ENCODE results near the gene COL15A1.
A peak's percentile ranks its signal among the peaks of the same experiment; 100 is the strongest.

COL15A1 gene

GRCh38 chr9:99103054-99103895 is 159.6 kb downstream of the COL15A1 start:
- Histone ChIP-seq H3K27me3 (ENCODE audit: control insufficient read depth in 5 of 5, insufficient read depth in 4 of 5, low read length in 5 of 5) (no peaks in the 10 kb centered on the region), H3K36me3 (ENCODE audit: control insufficient read depth in 5 of 5, insufficient read depth in 5 of 5, low read length in 5 of 5) (no peaks in the 10 kb centered on the region), H3K4me1 (ENCODE audit: control insufficient read depth in 5 of 5, insufficient read depth in 5 of 5, low read length in 5 of 5) (peaks cover 3 to 44% (median 37%) of the 10 kb centered on the region in 5 donors), H3K27ac (ENCODE audit: low read depth, low read length) (peak overlapping the region; percentile 86), H3K9ac (ENCODE audit: low read length in 5 of 5) (peak overlapping the region in 2 of 5 donors; percentile 83 to 84), H3K4me3 (ENCODE audit: low read depth in 1 of 5, low read length in 5 of 5) (peak overlapping the region in 3 of 5 donors; percentile 84 to 85 (median 85)), H3K9me3 (ENCODE audit: control insufficient read depth in 5 of 5, low read length in 5 of 5) (no peaks in the 10 kb centered on the region)

GRCh38 chr9:99103901-99104458 is 160.3 kb downstream of the COL15A1 start:
- Histone ChIP-seq H3K9ac (ENCODE audit: low read length in 5 of 5) (peak overlapping the region; percentile 70 to 84 (median 79)), H3K27ac (ENCODE audit: low read depth, low read length) (peak overlapping the region; percentile 86), H3K9me3 (ENCODE audit: control insufficient read depth in 5 of 5, low read length in 5 of 5) (no peaks in the 10 kb centered on the region), H3K36me3 (ENCODE audit: control insufficient read depth in 5 of 5, insufficient read depth in 5 of 5, low read length in 5 of 5) (no peaks in the 10 kb centered on the region), H3K4me1 (ENCODE audit: control insufficient read depth in 5 of 5, insufficient read depth in 5 of 5, low read length in 5 of 5) (peaks cover 3 to 46% (median 44%) of the 10 kb centered on the region in 5 donors), H3K27me3 (ENCODE audit: control insufficient read depth in 5 of 5, insufficient read depth in 4 of 5, low read length in 5 of 5) (no peaks in the 10 kb centered on the region), H3K4me3 (ENCODE audit: low read depth in 1 of 5, low read length in 5 of 5) (peak overlapping the region; percentile 84 to 85 (median 84))

- Histone ChIP-seq H3K27ac (ENCODE audit: low read depth, low read length) (peak within 1 kb of the TSS; percentile 86), H3K9me3 (ENCODE audit: control insufficient read depth in 5 of 5, low read length in 5 of 5) (no peaks in the 10 kb centered on the region), H3K36me3 (ENCODE audit: control insufficient read depth in 5 of 5, insufficient read depth in 5 of 5, low read length in 5 of 5) (no peaks in the 10 kb centered on the region), H3K4me1 (ENCODE audit: control insufficient read depth in 5 of 5, insufficient read depth in 5 of 5, low read length in 5 of 5) (peaks cover 3 to 51% (median 50%) of the 10 kb centered on the region in 5 donors), H3K27me3 (ENCODE audit: control insufficient read depth in 5 of 5, insufficient read depth in 4 of 5, low read length in 5 of 5) (no peaks in the 10 kb centered on the region), H3K4me3 (ENCODE audit: low read depth in 1 of 5, low read length in 5 of 5) (peak within 1 kb of the TSS; percentile 84 to 92 (median 85)), H3K9ac (ENCODE audit: low read length in 5 of 5) (peak within 1 kb of the TSS; percentile 70 to 87 (median 84))
Measured at GRCh38 chr9:99104459-99105151, 160.9 kb downstream of the COL15A1 start, which contains the start of gene TGFBR1. Gene TGFBR1 (plus strand): TSS chr9:99105113. CDS start chr9:99105206, 93 bp downstream.

DNA sequence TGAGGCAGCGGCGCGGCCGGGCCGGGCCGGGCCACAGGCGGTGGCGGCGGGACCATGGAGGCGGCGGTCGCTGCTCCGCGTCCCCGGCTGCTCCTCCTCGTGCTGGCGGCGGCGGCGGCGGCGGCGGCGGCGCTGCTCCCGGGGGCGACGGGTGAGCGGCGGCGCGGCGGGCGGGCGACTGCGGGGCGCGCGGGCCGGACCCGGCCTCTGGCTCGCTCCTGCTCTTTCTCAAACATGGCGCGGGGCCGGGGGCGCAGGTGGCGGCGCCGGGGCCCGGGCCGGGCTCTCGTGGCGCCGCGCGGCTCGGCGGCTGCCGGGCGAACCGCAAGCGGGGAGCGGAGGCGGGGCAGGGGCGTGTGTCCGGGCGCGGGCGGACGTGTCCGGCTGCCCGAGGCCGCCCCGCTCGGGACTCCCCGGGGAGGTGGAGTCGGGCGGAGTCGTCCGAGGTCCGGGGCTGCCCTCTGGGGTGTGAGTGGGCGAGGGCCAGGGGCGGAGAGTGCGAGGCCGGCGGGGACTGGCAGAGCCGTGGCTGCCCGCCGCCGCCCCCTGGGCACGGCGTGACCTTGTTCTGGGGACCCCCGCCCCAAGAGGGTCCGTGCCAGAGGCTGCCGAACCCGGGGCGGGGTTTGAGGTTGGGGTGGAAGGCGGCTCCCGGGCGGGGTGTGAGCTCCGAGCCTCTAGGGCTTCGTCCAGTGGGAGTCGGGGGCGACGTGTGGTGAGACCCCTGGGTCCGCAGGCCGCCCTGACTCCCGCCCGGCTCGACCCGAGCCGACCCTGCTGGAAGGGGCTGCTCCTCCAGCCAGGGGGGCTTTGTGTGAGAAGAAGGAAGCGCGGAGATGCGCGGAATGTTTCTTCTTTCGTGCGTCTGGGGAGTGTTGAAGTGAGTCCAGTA is 161.7 kb downstream of the COL15A1 start:
- no peaks in the 10 kb centered on the region for H3K27me3 ChIP-seq (ENCODE audit: control insufficient read depth in 5 of 5, insufficient read depth in 4 of 5, low read length in 5 of 5)
- H3K9ac ChIP-seq (ENCODE audit: low read length in 5 of 5) = peak overlapping the region; percentile 31 to 87 (median 82)
- no peaks in the 10 kb centered on the region for H3K9me3 ChIP-seq (ENCODE audit: control insufficient read depth in 5 of 5, low read length in 5 of 5)
- H3K4me3 ChIP-seq (ENCODE audit: low read depth in 1 of 5, low read length in 5 of 5) = peak overlapping the region; percentile 73 to 92 (median 81)
- no peaks in the 10 kb centered on the region for H3K36me3 ChIP-seq (ENCODE audit: control insufficient read depth in 5 of 5, insufficient read depth in 5 of 5, low read length in 5 of 5)
- peaks cover 3 to 53% (median 50%) of the 10 kb centered on the region in 5 donors for H3K4me1 ChIP-seq (ENCODE audit: control insufficient read depth in 5 of 5, insufficient read depth in 5 of 5, low read length in 5 of 5)
- peak overlapping the region; percentile 81 for H3K27ac ChIP-seq (ENCODE audit: low read depth, low read length)

GRCh38 chr9:99106044-99106375 is 162.3 kb downstream of the COL15A1 start:
- Histone ChIP-seq H3K27ac (ENCODE audit: low read depth, low read length) (peak overlapping the region; percentile 81), H3K36me3 (ENCODE audit: control insufficient read depth in 5 of 5, insufficient read depth in 5 of 5, low read length in 5 of 5) (no peaks in the 10 kb centered on the region), H3K27me3 (ENCODE audit: control insufficient read depth in 5 of 5, insufficient read depth in 4 of 5, low read length in 5 of 5) (no peaks in the 10 kb centered on the region), H3K4me1 (ENCODE audit: control insufficient read depth in 5 of 5, insufficient read depth in 5 of 5, low read length in 5 of 5) (peaks cover 3 to 53% (median 50%) of the 10 kb centered on the region in 5 donors), H3K9me3 (ENCODE audit: control insufficient read depth in 5 of 5, low read length in 5 of 5) (no peaks in the 10 kb centered on the region), H3K4me3 (ENCODE audit: low read depth in 1 of 5, low read length in 5 of 5) (peak overlapping the region; percentile 73 to 92 (median 78)), H3K9ac (ENCODE audit: low read length in 5 of 5) (peak overlapping the region; percentile 31 to 87 (median 82))

GRCh38 chr9:99107421-99107820 is 163.7 kb downstream of the COL15A1 start:
- H3K4me1 ChIP-seq (ENCODE audit: control insufficient read depth in 5 of 5, insufficient read depth in 5 of 5, low read length in 5 of 5) = peaks cover 3 to 59% (median 57%) of the 10 kb centered on the region in 5 donors
- peak overlapping the region in 1 of 5 donors; percentile 44 for H3K9ac ChIP-seq (ENCODE audit: low read length in 5 of 5)
- no peaks in the 10 kb centered on the region for H3K27me3 ChIP-seq (ENCODE audit: control insufficient read depth in 5 of 5, insufficient read depth in 4 of 5, low read length in 5 of 5)
- no peaks in the 10 kb centered on the region for H3K9me3 ChIP-seq (ENCODE audit: control insufficient read depth in 5 of 5, low read length in 5 of 5)
- H3K36me3 ChIP-seq (ENCODE audit: control insufficient read depth in 5 of 5, insufficient read depth in 5 of 5, low read length in 5 of 5) = no peaks in the 10 kb centered on the region
- peak overlapping the region in 2 of 5 donors; percentile 9 to 81 for H3K4me3 ChIP-seq (ENCODE audit: low read depth in 1 of 5, low read length in 5 of 5)
- no peak overlapping the region for H3K27ac ChIP-seq (ENCODE audit: low read depth, low read length)

DNA sequence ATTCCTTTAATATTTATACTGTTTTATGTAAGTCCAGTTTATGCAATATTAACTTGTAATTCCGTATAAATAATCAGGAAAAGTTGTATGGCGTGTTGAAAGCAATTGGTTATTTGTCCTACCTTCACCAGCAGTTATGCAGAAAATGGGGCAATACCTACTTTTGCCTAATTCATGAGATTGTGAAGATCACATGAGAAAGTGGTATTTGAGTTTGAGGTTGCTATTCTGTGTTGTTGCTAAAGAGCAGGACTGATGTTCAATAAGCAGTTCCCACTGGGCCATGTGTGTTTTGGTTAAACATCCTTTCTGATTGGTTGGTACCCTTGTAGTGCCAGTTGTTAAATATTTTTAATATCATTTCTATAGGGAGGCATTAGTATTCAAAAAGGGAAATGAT is 164.4 kb downstream of the COL15A1 start:
- Histone ChIP-seq H3K9me3 (ENCODE audit: control insufficient read depth in 5 of 5, low read length in 5 of 5) (no peaks in the 10 kb centered on the region), H3K27ac (ENCODE audit: low read depth, low read length) (no peak overlapping the region), H3K9ac (ENCODE audit: low read length in 5 of 5) (peak overlapping the region in 2 of 5 donors; percentile 28 to 44), H3K4me3 (ENCODE audit: low read depth in 1 of 5, low read length in 5 of 5) (no peak overlapping the region), H3K36me3 (ENCODE audit: control insufficient read depth in 5 of 5, insufficient read depth in 5 of 5, low read length in 5 of 5) (no peaks in the 10 kb centered on the region), H3K4me1 (ENCODE audit: control insufficient read depth in 5 of 5, insufficient read depth in 5 of 5, low read length in 5 of 5) (peaks cover 3 to 65% (median 60%) of the 10 kb centered on the region in 5 donors), H3K27me3 (ENCODE audit: control insufficient read depth in 5 of 5, insufficient read depth in 4 of 5, low read length in 5 of 5) (no peaks in the 10 kb centered on the region)

DNA sequence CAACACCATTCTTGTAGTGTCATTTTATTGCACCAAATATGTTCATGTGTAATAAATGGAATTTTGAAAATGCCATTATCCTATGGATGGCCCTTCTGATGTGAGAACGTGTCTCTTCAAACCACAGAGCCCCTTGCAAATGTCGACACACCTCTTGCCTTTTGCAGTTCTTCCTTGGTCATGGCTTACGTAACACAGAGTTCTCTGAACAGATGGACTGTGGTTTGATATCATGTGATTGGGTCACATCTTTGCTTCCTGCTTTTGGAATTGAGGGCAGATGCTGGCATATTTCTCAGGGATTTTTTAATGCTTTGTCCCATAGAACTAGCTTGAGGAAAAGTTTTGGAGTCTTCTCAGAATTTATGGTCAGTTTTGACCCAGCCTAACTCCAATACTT is 165.8 kb downstream of the COL15A1 start:
- Histone ChIP-seq H3K4me1 (ENCODE audit: control insufficient read depth in 5 of 5, insufficient read depth in 5 of 5, low read length in 5 of 5) (peaks cover 3 to 67% (median 61%) of the 10 kb centered on the region in 5 donors), H3K4me3 (ENCODE audit: low read depth in 1 of 5, low read length in 5 of 5) (no peak overlapping the region), H3K27me3 (ENCODE audit: control insufficient read depth in 5 of 5, insufficient read depth in 4 of 5, low read length in 5 of 5) (no peaks in the 10 kb centered on the region), H3K36me3 (ENCODE audit: control insufficient read depth in 5 of 5, insufficient read depth in 5 of 5, low read length in 5 of 5) (no peaks in the 10 kb centered on the region), H3K27ac (ENCODE audit: low read depth, low read length) (no peak overlapping the region), H3K9me3 (ENCODE audit: control insufficient read depth in 5 of 5, low read length in 5 of 5) (no peaks in the 10 kb centered on the region), H3K9ac (ENCODE audit: low read length in 5 of 5) (no peak overlapping the region)

GRCh38 chr9:99112750-99113413 is 169.2 kb downstream of the COL15A1 start:
- Histone ChIP-seq H3K36me3 (ENCODE audit: control insufficient read depth in 5 of 5, insufficient read depth in 5 of 5, low read length in 5 of 5) (no peaks in the 10 kb centered on the region), H3K4me1 (ENCODE audit: control insufficient read depth in 5 of 5, insufficient read depth in 5 of 5, low read length in 5 of 5) (peaks cover 2 to 50% (median 43%) of the 10 kb centered on the region in 5 donors), H3K9me3 (ENCODE audit: control insufficient read depth in 5 of 5, low read length in 5 of 5) (no peaks in the 10 kb centered on the region), H3K9ac (ENCODE audit: low read length in 5 of 5) (peak overlapping the region in 1 of 5 donors; percentile 51), H3K27me3 (ENCODE audit: control insufficient read depth in 5 of 5, insufficient read depth in 4 of 5, low read length in 5 of 5) (no peaks in the 10 kb centered on the region), H3K27ac (ENCODE audit: low read depth, low read length) (no peak overlapping the region), H3K4me3 (ENCODE audit: low read depth in 1 of 5, low read length in 5 of 5) (no peak overlapping the region)
